ENCODE measurements around the gene BLOC1S1. TPM values are rescaled to one million over a fixed set of nuclear protein-coding genes. Genes with fewer than 3 reads are reported as not detected.

Gene BLOC1S1
- total RNA-seq, 1 experiment from 2014 or later, result 87.3 TPM

GRCh38 chr12:55723516-55724225 is 7.8 kb downstream of the BLOC1S1 start:
- Histone ChIP-seq H3K27me3 (ENCODE audit: control insufficient read depth, insufficient read depth, low read length) (no peaks in the 10 kb centered on the region), H3K4me3 (ENCODE audit: low read depth in 2 of 2, low read length in 2 of 2) (no peak overlapping the region), H3K9me3 (ENCODE audit: control insufficient read depth, insufficient read depth, low read depth, low read length) (no peaks in the 10 kb centered on the region), H3K4me1 (ENCODE audit: control insufficient read depth, insufficient read depth, low read length) (peaks cover 30% of the 10 kb centered on the region), H3K27ac (ENCODE audit: low read length) (no peak overlapping the region), H3K36me3 (ENCODE audit: control insufficient read depth, insufficient read depth, low read length) (peaks cover 10% of the 10 kb centered on the region)
- intact Hi-C loops (cut with micrococcal nuclease; ENCODE audit: unreplicated experiment), result loop anchor here (10.0 kb wide), 1 partner anchor 529 kb away; no protein-coding TSS in a partner anchor
- ChIA-PET POLR2A (no interaction called here), CTCF (interaction anchor here (1.3 to 2.4 kb wide), 2 partner anchors 14 to 42 kb away, joined by 5 to 17 read pairs; a partner anchor contains a TSS)
- TF ChIP-seq REST (IDR thresholded peaks at IDR 0.05; ENCODE audit: insufficient read depth in 1 of 2, low read depth in 2 of 2, low read length in 1 of 2) (no peak), POLR2AphosphoS5 (IDR thresholded peaks at IDR 0.05; ENCODE audit: low read depth, low read length) (no peak), SIN3A (IDR thresholded peaks at IDR 0.05; ENCODE audit: borderline replicate concordance, insufficient read depth, low read depth, low read length) (no peak), TCF7L2 (IDR thresholded peaks at IDR 0.05; ENCODE audit: low read depth, low read length) (no peak)
- TF ChIP-seq, protein P1, sequence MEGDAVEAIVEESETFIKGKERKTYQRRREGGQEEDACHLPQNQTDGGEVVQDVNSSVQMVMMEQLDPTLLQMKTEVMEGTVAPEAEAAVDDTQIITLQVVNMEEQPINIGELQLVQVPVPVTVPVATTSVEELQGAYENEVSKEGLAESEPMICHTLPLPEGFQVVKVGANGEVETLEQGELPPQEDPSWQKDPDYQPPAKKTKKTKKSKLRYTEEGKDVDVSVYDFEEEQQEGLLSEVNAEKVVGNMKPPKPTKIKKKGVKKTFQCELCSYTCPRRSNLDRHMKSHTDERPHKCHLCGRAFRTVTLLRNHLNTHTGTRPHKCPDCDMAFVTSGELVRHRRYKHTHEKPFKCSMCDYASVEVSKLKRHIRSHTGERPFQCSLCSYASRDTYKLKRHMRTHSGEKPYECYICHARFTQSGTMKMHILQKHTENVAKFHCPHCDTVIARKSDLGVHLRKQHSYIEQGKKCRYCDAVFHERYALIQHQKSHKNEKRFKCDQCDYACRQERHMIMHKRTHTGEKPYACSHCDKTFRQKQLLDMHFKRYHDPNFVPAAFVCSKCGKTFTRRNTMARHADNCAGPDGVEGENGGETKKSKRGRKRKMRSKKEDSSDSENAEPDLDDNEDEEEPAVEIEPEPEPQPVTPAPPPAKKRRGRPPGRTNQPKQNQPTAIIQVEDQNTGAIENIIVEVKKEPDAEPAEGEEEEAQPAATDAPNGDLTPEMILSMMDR (IDR thresholded peaks at IDR 0.05), result no peak
- ATAC-seq, result no peak
- in situ Hi-C loops (cut with HindIII; ENCODE audit: low pct_unique_long_range_greater_than_20kb, low sequenced_read_pairs), result no loop called here
- no TSS peak for BruUV-seq (replicated peaks)
- DNase-seq (ENCODE audit: low read depth, low spot score), result no peak

GRCh38 chr12:55724226-55724939 is 8.5 kb downstream of the BLOC1S1 start:
- intact Hi-C loops (cut with micrococcal nuclease; ENCODE audit: unreplicated experiment), result loop anchor here (10.0 kb wide), 1 partner anchor 530 kb away; no protein-coding TSS in a partner anchor
- no TSS peak for BruUV-seq (replicated peaks)
- ATAC-seq, result no peak

More at GRCh38 chr12:55724226-55724939, 8.5 kb downstream of the BLOC1S1 start:
- Histone ChIP-seq H3K27me3 (ENCODE audit: control insufficient read depth, insufficient read depth, low read length) (no peaks in the 10 kb centered on the region), H3K9me3 (ENCODE audit: control insufficient read depth, insufficient read depth, low read depth, low read length) (no peaks in the 10 kb centered on the region), H3K36me3 (ENCODE audit: control insufficient read depth, insufficient read depth, low read length) (peaks cover 10% of the 10 kb centered on the region), H3K4me1 (ENCODE audit: control insufficient read depth, insufficient read depth, low read length) (peaks cover 30% of the 10 kb centered on the region), H3K27ac (ENCODE audit: low read length) (no peak overlapping the region; the same call in 1 of the 2 replicates), H3K4me3 (ENCODE audit: low read depth in 2 of 2, low read length in 2 of 2) (no peak overlapping the region)
- POLR2A ChIA-PET, result no interaction called here
- DNase-seq (ENCODE audit: low read depth, low spot score), result no peak
- CTCF ChIA-PET, result interaction anchor here (1.0 to 2.4 kb wide), 2 partner anchors 10 to 14 kb away, joined by 3 to 17 read pairs; no protein-coding TSS in a partner anchor
- in situ Hi-C loops (cut with HindIII; ENCODE audit: low pct_unique_long_range_greater_than_20kb, low sequenced_read_pairs), result no loop called here
- TF ChIP-seq, protein P1 (IDR thresholded peaks at IDR 0.05), result peak; percentile 88
- TF ChIP-seq POLR2AphosphoS5 (IDR thresholded peaks at IDR 0.05; ENCODE audit: low read depth, low read length), result no peak

All from Panc1 (cell line).